H1 (cell line): ENCODE results near the gene GALR2. TPM values are rescaled to one million over a fixed set of nuclear protein-coding genes. Genes with fewer than 3 reads are reported as not detected.

Experiments used
- CTCF ChIA-PET: fragments of 300-600 bp; sonication (Branson Sonifier 250); formaldehyde crosslinking; loops from one replicate; lab custom pipeline; 2021; ENCODE audit not compliant: partially characterized antibody; lab: Charles Lee
- POLR2A ChIA-PET: fragments of 300-600 bp; sonication (Branson Sonifier 250); formaldehyde crosslinking; loops from one replicate; lab custom pipeline; 2021; ENCODE audit warnings: inconsistent platforms; ENCODE audit not compliant: partially characterized antibody; lab: Charles Lee
- DNase-seq, 2 experiments: peaks; one replicate each; pipeline versions ENCODE4 v3.0.0 to v3.0.0-alpha.2; 2010 to 2022; ENCODE audit warnings: low spot score in 2 of 2, low read depth in 1 of 2, mixed read lengths in 1 of 2
- FAIRE-seq: peaks from 2 replicates; lab custom pipeline; 2011; peaks lifted over from hg19 to GRCh38; lab: Jason Lieb, UNC
- H2AFZ ChIP-seq: 2 replicates; pipeline ENCODE4 v1.8.1; 2012; ENCODE audit warnings: low read length, inconsistent platforms
- H2AK5ac ChIP-seq: 2 replicates; pipeline ENCODE4 v1.6.1; 2013; ENCODE audit warnings: low read depth, low read length
- H2BK120ac ChIP-seq: replicated peaks from 2 replicates; pipeline ENCODE3; 2013; ENCODE audit warnings: low read depth, low read length, inconsistent platforms
- H2BK12ac ChIP-seq: 2 replicates; pipeline ENCODE4 v1.6.1; 2013; ENCODE audit warnings: low read depth, low read length
- H2BK15ac ChIP-seq: 2 replicates; pipeline ENCODE4 v1.6.1; 2013; ENCODE audit warnings: low read length
- H2BK20ac ChIP-seq: 2 replicates; pipeline ENCODE4 v1.6.1; 2013; ENCODE audit warnings: low read length
- H2BK5ac ChIP-seq: 2 replicates; pipeline ENCODE4 v1.6.1; 2013; ENCODE audit warnings: low read depth, low read length
- H3K14ac ChIP-seq: 2 replicates; pipeline ENCODE4 v1.6.1; 2013; ENCODE audit warnings: inconsistent platforms; ENCODE audit not compliant: insufficient read length
- H3K18ac ChIP-seq: 2 replicates; pipeline ENCODE4 v1.6.1; 2013; ENCODE audit warnings: low read length; ENCODE audit errors: extremely low read depth
- H3K23ac ChIP-seq: 2 replicates; pipeline ENCODE4 v1.6.1; 2013; ENCODE audit warnings: inconsistent platforms; ENCODE audit not compliant: insufficient read length
- H3K23me2 ChIP-seq: 2 replicates; pipeline ENCODE4 v1.6.1; 2013; ENCODE audit warnings: low read depth, low read length
- H3K27ac ChIP-seq: 2 replicates; pipeline ENCODE4 v1.6.1; 2011; ENCODE audit warnings: low read depth, low read length, inconsistent platforms
- H3K27me3 ChIP-seq, 4 experiments: replicated peaks in 1 of 4; 1 replicate in 1 of 4; 2 replicates in 3 of 4; pipeline versions ENCODE4 v1.6.1 to v1.8.1; 2011 to 2013; ENCODE audit warnings: low read length in 3 of 4, mild to moderate bottlenecking in 3 of 4, inconsistent platforms in 2 of 4, mixed read lengths in 2 of 4, moderate library complexity in 1 of 4; ENCODE audit not compliant: control insufficient read depth in 3 of 4, insufficient read depth in 3 of 4; ENCODE audit errors: extremely low read depth in 1 of 4
- H3K36me3 ChIP-seq, 4 experiments: 2 replicates each; pipeline versions ENCODE4 v1.6.1 to v1.8.1; 2011 to 2013; ENCODE audit warnings: mild to moderate bottlenecking in 4 of 4, low read length in 3 of 4, moderate library complexity in 2 of 4, control low read depth in 1 of 4, inconsistent platforms in 1 of 4; ENCODE audit not compliant: insufficient read depth in 4 of 4, control insufficient read depth in 2 of 4
- H3K4ac ChIP-seq: replicated peaks from 2 replicates; pipeline ENCODE3; 2013; ENCODE audit warnings: low read length, low read depth, mixed read lengths, inconsistent platforms; ENCODE audit not compliant: insufficient read length
- H3K4me1 ChIP-seq, 4 experiments: replicated peaks in 1 of 4; 1 replicate in 1 of 4; 2 replicates in 3 of 4; pipeline versions ENCODE4 v1.6.1 to v1.8.1; 2011 to 2013; ENCODE audit warnings: low read length in 3 of 4, inconsistent platforms in 2 of 4, mixed read lengths in 1 of 4; ENCODE audit not compliant: insufficient read depth in 4 of 4, control insufficient read depth in 3 of 4
- H3K4me2 ChIP-seq, 2 experiments: 2 replicates each; pipeline versions ENCODE4 v1.6.1 to v1.8.1; 2011 to 2013; ENCODE audit warnings: low read depth in 2 of 2, low read length in 2 of 2, control low read depth in 1 of 2, inconsistent platforms in 1 of 2, mild to moderate bottlenecking in 1 of 2; ENCODE audit not compliant: insufficient read depth in 1 of 2
- H3K4me3 ChIP-seq, 4 experiments: fragments of 200-600, 300-600 bp in 1 of 4; sonication (generic), shearing (Covaris generic), sonication (Bioruptor Twin) in 1 of 4; 2 replicates each; pipeline versions ENCODE4 v1.5.1 to v1.8.1; 2011 to 2016; ENCODE audit warnings: low read length in 4 of 4, low read depth in 3 of 4, control low read depth in 2 of 4, inconsistent platforms in 2 of 4, mild to moderate bottlenecking in 2 of 4, mixed read lengths in 1 of 4, moderate library complexity in 1 of 4; ENCODE audit not compliant: insufficient read depth in 2 of 4; ENCODE audit errors: extremely low read depth in 1 of 4
- H3K56ac ChIP-seq: replicated peaks from 2 replicates; pipeline ENCODE3; 2013; ENCODE audit warnings: low read depth, mild to moderate bottlenecking, mixed read lengths, low read length, inconsistent platforms; ENCODE audit not compliant: insufficient read length
- H3K79me1 ChIP-seq: 2 replicates; pipeline ENCODE4 v1.6.1; 2013; ENCODE audit warnings: low read depth, low read length, control low read depth
- H3K79me2 ChIP-seq, 2 experiments: 2 replicates each; pipeline versions ENCODE4 v1.6.1 to v1.8.1; 2012 to 2013; ENCODE audit warnings: low read length in 2 of 2, mild to moderate bottlenecking in 2 of 2, inconsistent platforms in 1 of 2; ENCODE audit not compliant: insufficient read depth in 2 of 2, control insufficient read depth in 1 of 2
- H3K9ac ChIP-seq, 4 experiments: replicated peaks in 1 of 4; 1 replicate in 1 of 4; 2 replicates in 3 of 4; pipeline versions ENCODE4 v1.6.1 to v1.8.1; 2011 to 2013; ENCODE audit warnings: low read depth in 3 of 4, low read length in 3 of 4, control low read depth in 2 of 4, mild to moderate bottlenecking in 2 of 4, moderate library complexity in 2 of 4, inconsistent platforms in 1 of 4; ENCODE audit errors: extremely low read depth in 1 of 4
- H3K9me3 ChIP-seq, 2 experiments: 2 replicates each; pipeline versions ENCODE4 v1.6.1 to v1.8.1; 2012 to 2013; ENCODE audit warnings: mild to moderate bottlenecking in 2 of 2, moderate library complexity in 2 of 2, control low read depth in 1 of 2, inconsistent platforms in 1 of 2, low read depth in 1 of 2, low read length in 1 of 2, mixed read lengths in 1 of 2; ENCODE audit not compliant: insufficient read depth in 2 of 2
- H4K20me1 ChIP-seq, 2 experiments: replicated peaks in 1 of 2; 2 replicates each; pipeline versions ENCODE3 to v1.8.1; 2011 to 2013; ENCODE audit warnings: inconsistent platforms in 2 of 2, low read length in 2 of 2, mild to moderate bottlenecking in 1 of 2; ENCODE audit not compliant: insufficient read depth in 2 of 2, control insufficient read depth in 1 of 2
- H4K5ac ChIP-seq: 2 replicates; pipeline ENCODE4 v1.6.1; 2013; ENCODE audit warnings: low read length, low read depth, mixed read lengths, inconsistent platforms; ENCODE audit not compliant: insufficient read length
- H4K8ac ChIP-seq: 2 replicates; pipeline ENCODE4 v1.8.0; 2013; ENCODE audit warnings: mild to moderate bottlenecking, moderate library complexity, low read length, inconsistent platforms; ENCODE audit not compliant: insufficient read depth; ENCODE audit errors: extremely low read depth
- H4K91ac ChIP-seq: replicated peaks from 2 replicates; pipeline ENCODE3; 2013; ENCODE audit warnings: low read length, mixed read lengths, inconsistent platforms; ENCODE audit not compliant: insufficient read length
- KDM5A ChIP-seq: fragments of 200-600 bp; IDR thresholded peaks from 2 replicates; pipeline ENCODE4 v1.7.1; 2012; ENCODE audit warnings: mild to moderate bottlenecking, low read length, inconsistent platforms, mixed read lengths
- SP4 ChIP-seq: IDR thresholded peaks from 2 replicates; pipeline ENCODE4 v1.6.1; 2012; ENCODE audit warnings: low read length, inconsistent platforms
- TAF7 ChIP-seq: optimal IDR thresholded peaks from 2 replicates; pipeline ENCODE3; 2011; ENCODE audit warnings: low read depth, mild to moderate bottlenecking, inconsistent platforms, low read length, moderate library complexity, borderline replicate concordance
- ZNF274 ChIP-seq: IDR thresholded peaks from 2 replicates; pipeline ENCODE4 v1.7.0; 2012; ENCODE audit warnings: low read length, borderline replicate concordance; ENCODE audit errors: extremely low read depth
- WGBS, 2 experiments: shearing (Covaris generic) in 1 of 2; methylation state at CpG; one replicate each; pipeline versions ENCODE4 v1.1.6 to v1.1.7; 2013 to 2015; ENCODE audit warnings: low lambda C conversion rate in 2 of 2, mixed read lengths in 2 of 2, inconsistent platforms in 1 of 2, low coverage in 1 of 2, missing lambda C conversion rate in 1 of 2; ENCODE audit not compliant: insufficient replicate concordance in 2 of 2, insufficient coverage in 1 of 2, insufficient read length in 1 of 2; ENCODE audit errors: extremely low coverage in 1 of 2, missing lambda C conversion rate in 1 of 2; 5-methylcytosine and 5-hydroxymethylcytosine counted together
- polyA plus RNA-seq, 7 experiments: library from polyadenylated mRNA; depleted of rRNA in 3 of 7; stranded (reverse) in 5 of 7; unstranded in 2 of 7; fragments of >200 nt in 5 of 7; fragments of 200-250 nt in 2 of 7; gene quantifications; 1 replicate in 5 of 7; 2 replicates in 1 of 7; 4 replicates in 1 of 7; pipeline versions ENCODE4 v1.2.1 to v1.2.3, GENCODE V29; 2011 to 2013; ENCODE audit warnings: missing spikeins in 2 of 7, mixed read lengths in 2 of 7
- total RNA-seq: library from RNA; stranded (reverse); fragmentation: NEBNext Ultra II Directional; extraction: Animal tissue kit (Norgen Biotek cat#: 25700); gene quantifications from 2 replicates; pipeline ENCODE4 v1.2.1, GENCODE V29; 2021

The GALR2 gene
- total and polyA plus RNA-seq, 2 of the 8 experiments (the other 6 are each of a cell fraction or from before 2014, with no cell fraction given) = 0.86 to 2.2 TPM

GRCh38 chr17:76115138-76115754, 40.7 kb downstream of the GALR2 start:
- H3K27ac ChIP-seq = no peak overlapping the region
- H3K4me1 ChIP-seq = peaks cover 1 to 8% (median 5%) of the 10 kb centered on the region in 4 experiments; a peak in 5 of 7 replicates
- FAIRE-seq (no peak), DNase-seq (no peak)
- no peak overlapping the region for H2BK120ac ChIP-seq
- no peak overlapping the region for H4K5ac ChIP-seq
- H3K9ac ChIP-seq = no peak overlapping the region
- H3K36me3 ChIP-seq = no peaks in the 10 kb centered on the region
- no peak overlapping the region for H4K8ac ChIP-seq
- H3K79me1 ChIP-seq = no peaks in the 10 kb centered on the region
- peaks cover 2% of the 10 kb centered on the region; the same call in 1 of the 2 replicates for H3K23me2 ChIP-seq
- H4K20me1 ChIP-seq = no peaks in the 10 kb centered on the region
- no peak overlapping the region for H3K56ac ChIP-seq
- no peaks in the 10 kb centered on the region for H3K79me2 ChIP-seq
- POLR2A ChIA-PET = interaction anchor here (1.2 kb wide), 1 partner anchor 36 kb away, joined by 3 read pairs; the partner anchor contains the start of gene ZACN
- no peak overlapping the region for H2BK15ac ChIP-seq
- no peak overlapping the region for H3K23ac ChIP-seq
- no peak overlapping the region for H4K91ac ChIP-seq
- TF ChIP-seq KDM5A (no peak), SP4 (no peak), ZNF274 (no peak), TAF7 (no peak)
- WGBS, 2 experiments = 92% methylated on average over 7 of the region's 7 CpGs; no CpG with 5 or more reads in 1 of the 2 experiments
- H3K18ac ChIP-seq = no peak overlapping the region
- no peak overlapping the region for H2BK12ac ChIP-seq
- H3K14ac ChIP-seq = no peak overlapping the region
- no peak overlapping the region for H2AFZ ChIP-seq
- H3K9me3 ChIP-seq = no peaks in the 10 kb centered on the region
- no peak overlapping the region for H3K4me3 ChIP-seq
- H3K4ac ChIP-seq = no peak overlapping the region
- H3K4me2 ChIP-seq = no peak overlapping the region
- H2BK5ac ChIP-seq = no peak overlapping the region
- H2AK5ac ChIP-seq = no peak overlapping the region
- no peak overlapping the region for H2BK20ac ChIP-seq
- CTCF ChIA-PET = interaction anchor here (0.7 to 41.5 kb wide), 12 partner anchors 9 to 164 kb away, joined by 3 to 778 read pairs (median 4); partner anchors contain the start of genes EXOC7 and FOXJ1
- H3K27me3 ChIP-seq = no peaks in the 10 kb centered on the region; a peak in 1 of 7 replicates
